ENCODE results near the gene MMUT. TPM values are rescaled to one million over a fixed set of nuclear protein-coding genes. Genes with fewer than 3 reads are reported as not detected.
A peak's percentile ranks its signal among the peaks of the same experiment; 100 is the strongest.

Gene MMUT
- total RNA-seq, 2 experiments from 2014 or later, result 9.0 to 17.2 TPM

DNA sequence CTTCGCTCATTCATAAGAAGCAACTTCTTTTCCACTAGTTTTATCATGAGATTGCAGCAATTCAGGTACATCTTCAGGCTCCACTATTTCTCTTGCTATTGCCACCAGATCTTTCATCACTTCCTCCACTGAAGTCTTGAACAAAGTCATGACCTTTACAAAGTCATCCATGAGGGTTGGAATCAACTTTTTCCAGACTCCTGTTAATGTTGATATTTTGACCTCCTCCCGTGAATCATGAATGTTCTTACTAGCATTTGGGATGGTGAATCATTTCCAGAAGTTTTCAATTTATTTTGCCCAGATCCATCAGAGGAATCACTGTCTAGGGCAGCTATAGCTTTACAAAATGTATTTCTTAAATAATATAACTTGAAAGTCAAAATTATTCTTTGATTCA is 1.6 kb upstream of the MMUT start:
- peaks cover 93% of the 10 kb centered on the region for H3K79me2 ChIP-seq (ENCODE audit: insufficient read depth, low read depth, low read length)
- TF ChIP-seq, protein P1, sequence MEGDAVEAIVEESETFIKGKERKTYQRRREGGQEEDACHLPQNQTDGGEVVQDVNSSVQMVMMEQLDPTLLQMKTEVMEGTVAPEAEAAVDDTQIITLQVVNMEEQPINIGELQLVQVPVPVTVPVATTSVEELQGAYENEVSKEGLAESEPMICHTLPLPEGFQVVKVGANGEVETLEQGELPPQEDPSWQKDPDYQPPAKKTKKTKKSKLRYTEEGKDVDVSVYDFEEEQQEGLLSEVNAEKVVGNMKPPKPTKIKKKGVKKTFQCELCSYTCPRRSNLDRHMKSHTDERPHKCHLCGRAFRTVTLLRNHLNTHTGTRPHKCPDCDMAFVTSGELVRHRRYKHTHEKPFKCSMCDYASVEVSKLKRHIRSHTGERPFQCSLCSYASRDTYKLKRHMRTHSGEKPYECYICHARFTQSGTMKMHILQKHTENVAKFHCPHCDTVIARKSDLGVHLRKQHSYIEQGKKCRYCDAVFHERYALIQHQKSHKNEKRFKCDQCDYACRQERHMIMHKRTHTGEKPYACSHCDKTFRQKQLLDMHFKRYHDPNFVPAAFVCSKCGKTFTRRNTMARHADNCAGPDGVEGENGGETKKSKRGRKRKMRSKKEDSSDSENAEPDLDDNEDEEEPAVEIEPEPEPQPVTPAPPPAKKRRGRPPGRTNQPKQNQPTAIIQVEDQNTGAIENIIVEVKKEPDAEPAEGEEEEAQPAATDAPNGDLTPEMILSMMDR (conservative IDR thresholded peaks at IDR 0.05; ENCODE audit: low read length), result no peak
- TF ChIP-seq EZH2phosphoT487 (IDR thresholded peaks at IDR 0.05; ENCODE audit: borderline replicate concordance, low read depth, low read length), result no peak
- H3K9me2 ChIP-seq (ENCODE audit: insufficient read depth, low read length), result no peaks in the 10 kb centered on the region
- ChIA-PET CTCF (ENCODE audit: unreplicated experiment) (no interaction called here), POLR2A (interaction anchor here (1.1 to 1.5 kb wide), 2 partner anchors 11 kb away, joined by 3 to 6 read pairs; no protein-coding TSS in a partner anchor)
- no TSS peak for BruUV-seq (replicated peaks)
- H3K4me2 ChIP-seq (ENCODE audit: low read length), result peak overlapping the region; percentile 84
- peaks cover 17% of the 10 kb centered on the region; the same call in 1 of the 2 replicates for H3K36me3 ChIP-seq (ENCODE audit: insufficient read depth, low read length)
- H3K4me3 ChIP-seq (ENCODE audit: low read depth, low read length, poor library complexity, severe bottlenecking), result peak overlapping the region; percentile 96
- H3K27ac ChIP-seq (ENCODE audit: low read depth, low read length, poor library complexity, severe bottlenecking), result peak overlapping the region; percentile 25
- H3K9me3 ChIP-seq (ENCODE audit: low read length), result no peaks in the 10 kb centered on the region
- peak; percentile 4 for DNase-seq (ENCODE audit: low spot score)
- peaks cover 38% of the 10 kb centered on the region for H3K4me1 ChIP-seq (ENCODE audit: insufficient read depth, low read length, poor library complexity, severe bottlenecking)
- intact Hi-C loops (cut with micrococcal nuclease; ENCODE audit: unreplicated experiment), result no loop called here
- H2AFZ ChIP-seq (ENCODE audit: low read length), result no peak overlapping the region
- no peaks in the 10 kb centered on the region for H4K20me1 ChIP-seq (ENCODE audit: insufficient read depth, low read length)

GRCh38 chr6:49463612-49463967 is 537 bp upstream of the MMUT start:
- Histone ChIP-seq H3K4me3 (ENCODE audit: low read depth, low read length, poor library complexity, severe bottlenecking) (peak overlapping the region; percentile 96), H4K20me1 (ENCODE audit: insufficient read depth, low read length) (no peaks in the 10 kb centered on the region), H3K4me1 (ENCODE audit: insufficient read depth, low read length, poor library complexity, severe bottlenecking) (peaks cover 41% of the 10 kb centered on the region), H3K79me2 (ENCODE audit: insufficient read depth, low read depth, low read length) (peaks cover 82% of the 10 kb centered on the region), H3K36me3 (ENCODE audit: insufficient read depth, low read length) (peaks cover 12% of the 10 kb centered on the region; the same call in 1 of the 2 replicates), H3K9me3 (ENCODE audit: low read length) (no peaks in the 10 kb centered on the region), H3K9me2 (ENCODE audit: insufficient read depth, low read length) (no peaks in the 10 kb centered on the region), H3K27ac (ENCODE audit: low read depth, low read length, poor library complexity, severe bottlenecking) (peak overlapping the region; percentile 58), H3K4me2 (ENCODE audit: low read length) (peak overlapping the region; percentile 84), H2AFZ (ENCODE audit: low read length) (peak overlapping the region; percentile 91)
- ChIA-PET CTCF (ENCODE audit: unreplicated experiment) (no interaction called here), POLR2A (no interaction called here)
- no peak for DNase-seq (ENCODE audit: low spot score)
- TSS peak; percentile 92 for BruUV-seq (replicated peaks)
- TF ChIP-seq EZH2phosphoT487 (IDR thresholded peaks at IDR 0.05; ENCODE audit: borderline replicate concordance, low read depth, low read length), result no peak
- TF ChIP-seq, protein P1 (conservative IDR thresholded peaks at IDR 0.05; ENCODE audit: low read length), result no peak
- intact Hi-C loops (cut with micrococcal nuclease; ENCODE audit: unreplicated experiment), result no loop called here

DNA sequence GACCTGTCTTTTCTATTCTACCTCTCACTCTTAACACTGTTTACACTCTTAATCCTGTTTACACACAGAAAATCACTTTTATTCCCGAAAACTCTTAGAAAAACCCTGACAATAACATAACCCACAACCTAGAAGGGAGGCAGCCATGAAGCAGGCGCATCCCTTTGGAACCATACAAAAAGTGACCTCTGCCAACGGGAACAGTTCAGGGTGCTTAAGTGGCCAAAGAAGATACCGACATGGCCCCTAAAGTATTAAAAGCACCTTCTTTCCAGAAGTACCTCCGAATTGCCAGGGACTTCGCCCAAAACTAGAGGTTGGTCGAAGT is 490 bp downstream of the MMUT start:
- CTCF ChIA-PET (ENCODE audit: unreplicated experiment), result no interaction called here
- TF ChIP-seq EZH2phosphoT487 (IDR thresholded peaks at IDR 0.05; ENCODE audit: borderline replicate concordance, low read depth, low read length), result no peak
- TF ChIP-seq, protein P1 (conservative IDR thresholded peaks at IDR 0.05; ENCODE audit: low read length), result no peak
- H3K4me1 ChIP-seq (ENCODE audit: insufficient read depth, low read length, poor library complexity, severe bottlenecking), result peaks cover 35% of the 10 kb centered on the region

More for the DNA sequence above, 490 bp downstream of the MMUT start:
- Histone ChIP-seq H3K27ac (ENCODE audit: low read depth, low read length, poor library complexity, severe bottlenecking) (peak overlapping the region; percentile 51), H3K4me3 (ENCODE audit: low read depth, low read length, poor library complexity, severe bottlenecking) (peak overlapping the region; percentile 96), H2AFZ (ENCODE audit: low read length) (peak overlapping the region; percentile 88), H3K4me2 (ENCODE audit: low read length) (peak overlapping the region; percentile 99), H4K20me1 (ENCODE audit: insufficient read depth, low read length) (no peaks in the 10 kb centered on the region), H3K79me2 (ENCODE audit: insufficient read depth, low read depth, low read length) (peaks cover 72% of the 10 kb centered on the region), H3K9me2 (ENCODE audit: insufficient read depth, low read length) (no peaks in the 10 kb centered on the region), H3K9me3 (ENCODE audit: low read length) (no peaks in the 10 kb centered on the region), H3K36me3 (ENCODE audit: insufficient read depth, low read length) (peaks cover 15% of the 10 kb centered on the region; the same call in 1 of the 2 replicates)
- POLR2A ChIA-PET, result interaction anchor here (0.7 to 1.4 kb wide), 3 partner anchors 12 to 15 kb away, joined by 3 to 4 read pairs (median 3); no protein-coding TSS in a partner anchor
- DNase-seq (ENCODE audit: low spot score), result no peak
- intact Hi-C loops (cut with micrococcal nuclease; ENCODE audit: unreplicated experiment), result no loop called here
- TSS peak; percentile 86 for BruUV-seq (replicated peaks)
